Right forelimb (tissue), 1 donor: Measurements from ENCODE around the gene GPLD1.
"Not testable (repeated sequence)": the region's sequence is repeated elsewhere in the genome, so short reads cannot be mapped to it uniquely, and the experiment has no call there.

Source experiments
- DNase-seq: peaks from one replicate; pipeline ENCODE4 v3.0.0-alpha.2; 2018

Gene GPLD1

GRCh38 chr6:24453921-24454320, 35.5 kb downstream of the GPLD1 start:
- no peak for DNase-seq

- no peak for DNase-seq
These were observed 37.6 kb downstream of the GPLD1 start for GRCh38 chr6:24451581-24452388.

- DNase-seq, result no peak
These were observed 40.4 kb downstream of the GPLD1 start for GRCh38 chr6:24448828-24449525.

GRCh38 chr6:24448396-24448795, 41.0 kb downstream of the GPLD1 start:
- no peak for DNase-seq

- DNase-seq, result no peak
These were observed 42.7 kb downstream of the GPLD1 start for GRCh38 chr6:24446670-24447069.

- no peak for DNase-seq
These were observed 43.7 kb downstream of the GPLD1 start for GRCh38 chr6:24445704-24446103.

GRCh38 chr6:24444588-24444987, 44.8 kb downstream of the GPLD1 start:
- no peak for DNase-seq

- DNase-seq, result no peak
These were observed 47.8 kb downstream of the GPLD1 start for GRCh38 chr6:24441599-24441904.

GRCh38 chr6:24440897-24441598, 48.3 kb downstream of the GPLD1 start:
- DNase-seq, result no peak

GRCh38 chr6:24439858-24440539, 49.4 kb downstream of the GPLD1 start:
- DNase-seq, result no peak

- DNase-seq, result no peak
These were observed 52.4 kb downstream of the GPLD1 start for GRCh38 chr6:24436979-24437378.

GRCh38 chr6:24432611-24433010, 56.8 kb downstream of the GPLD1 start:
- DNase-seq, result no peak

- no peak for DNase-seq
These were observed 58.3 kb downstream of the GPLD1 start for GRCh38 chr6:24431045-24431451.

GRCh38 chr6:24430086-24430485, 59.3 kb downstream of the GPLD1 start:
- no peak for DNase-seq

GRCh38 chr6:24429146-24429545, 60.2 kb downstream of the GPLD1 start:
- no peak for DNase-seq

- no peak for DNase-seq
These were observed 60.8 kb downstream of the GPLD1 start for GRCh38 chr6:24428615-24429014.

GRCh38 chr6:24426729-24427446, 62.5 kb downstream of the GPLD1 start:
- no peak for DNase-seq

GRCh38 chr6:24425091-24425490, 64.3 kb downstream of the GPLD1 start:
- DNase-seq, result no peak

GRCh38 chr6:24419526-24419925, 69.9 kb downstream of the GPLD1 start:
- no peak for DNase-seq

GRCh38 chr6:24415753-24416152, 73.6 kb downstream of the GPLD1 start:
- no peak for DNase-seq

- not testable (repeated sequence) for DNase-seq
These were observed 74.8 kb downstream of the GPLD1 start for GRCh38 chr6:24414531-24414930.

GRCh38 chr6:24412294-24412693, 77.1 kb downstream of the GPLD1 start:
- no peak for DNase-seq

- no peak for DNase-seq
These were observed 78.8 kb downstream of the GPLD1 start for GRCh38 chr6:24410622-24411021.
